Measurements from ENCODE around the gene TMEM91. TPM values are rescaled to one million over a fixed set of nuclear protein-coding genes. Genes with fewer than 3 reads are reported as not detected.

TMEM91 gene
- total and polyA plus RNA-seq, 2 of the 4 experiments (the other 2 are of a cell fraction) = 1.4 to 4.8 TPM

DNA sequence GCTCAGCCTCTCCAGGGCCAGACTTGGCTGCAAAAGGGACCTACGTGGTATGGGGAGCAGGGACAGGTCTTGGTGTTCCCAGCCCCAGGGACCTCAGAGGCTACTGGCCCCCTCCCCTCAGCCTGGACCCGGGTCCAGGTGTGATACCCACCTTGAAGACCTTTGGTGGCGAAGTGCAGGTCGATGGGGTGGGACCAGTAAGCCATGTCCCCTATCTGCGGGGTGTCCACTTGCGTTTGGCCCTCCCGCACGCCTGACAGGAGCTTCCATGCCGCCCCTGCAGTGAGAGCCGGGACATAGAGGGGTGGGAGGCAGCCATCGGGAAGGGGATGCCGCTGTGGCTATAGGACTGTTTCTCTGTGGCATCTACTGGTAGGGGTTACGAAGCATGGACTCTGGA is 18.6 kb upstream of the TMEM91 start:
- no CpG with 5 or more reads among the region's 13 CpGs for WGBS, 2 experiments (ENCODE audit: extremely low coverage in 2 of 2, insufficient read length in 1 of 2)
- peaks cover 6% of the 10 kb centered on the region; the same call in 1 of the 2 replicates for H3K9me1 ChIP-seq (ENCODE audit: insufficient read depth, low read length)
- no peak overlapping the region for H2BK5ac ChIP-seq (ENCODE audit: low read depth, low read length, poor library complexity, severe bottlenecking)
- no peak overlapping the region for H2BK20ac ChIP-seq (ENCODE audit: low read depth, low read length)
- ATAC-seq (ENCODE audit: low read depth) (no peak), DNase-seq (no peak)
- TF ChIP-seq MAFK (IDR thresholded peaks at IDR 0.05; ENCODE audit: low read depth, low read length) = no peak
- TF ChIP-seq, protein P1, sequence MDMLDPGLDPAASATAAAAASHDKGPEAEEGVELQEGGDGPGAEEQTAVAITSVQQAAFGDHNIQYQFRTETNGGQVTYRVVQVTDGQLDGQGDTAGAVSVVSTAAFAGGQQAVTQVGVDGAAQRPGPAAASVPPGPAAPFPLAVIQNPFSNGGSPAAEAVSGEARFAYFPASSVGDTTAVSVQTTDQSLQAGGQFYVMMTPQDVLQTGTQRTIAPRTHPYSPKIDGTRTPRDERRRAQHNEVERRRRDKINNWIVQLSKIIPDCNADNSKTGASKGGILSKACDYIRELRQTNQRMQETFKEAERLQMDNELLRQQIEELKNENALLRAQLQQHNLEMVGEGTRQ (IDR thresholded peaks at IDR 0.05; ENCODE audit: low read depth, low read length) = no peak
- TF ChIP-seq RAD21 (IDR thresholded peaks at IDR 0.05; ENCODE audit: low read length) = no peak
- TF ChIP-seq, protein P2, sequence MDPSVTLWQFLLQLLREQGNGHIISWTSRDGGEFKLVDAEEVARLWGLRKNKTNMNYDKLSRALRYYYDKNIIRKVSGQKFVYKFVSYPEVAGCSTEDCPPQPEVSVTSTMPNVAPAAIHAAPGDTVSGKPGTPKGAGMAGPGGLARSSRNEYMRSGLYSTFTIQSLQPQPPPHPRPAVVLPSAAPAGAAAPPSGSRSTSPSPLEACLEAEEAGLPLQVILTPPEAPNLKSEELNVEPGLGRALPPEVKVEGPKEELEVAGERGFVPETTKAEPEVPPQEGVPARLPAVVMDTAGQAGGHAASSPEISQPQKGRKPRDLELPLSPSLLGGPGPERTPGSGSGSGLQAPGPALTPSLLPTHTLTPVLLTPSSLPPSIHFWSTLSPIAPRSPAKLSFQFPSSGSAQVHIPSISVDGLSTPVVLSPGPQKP (IDR thresholded peaks at IDR 0.05; ENCODE audit: borderline replicate concordance, low read depth, low read length) = no peak
- TF ChIP-seq POLR2A (IDR thresholded peaks at IDR 0.05; ENCODE audit: low read depth, low read length) = no peak
- no peak for TF ChIP-seq CEBPB (IDR thresholded peaks at IDR 0.05; ENCODE audit: low read depth, low read length)
- TF ChIP-seq MXI1 (IDR thresholded peaks at IDR 0.05; ENCODE audit: borderline replicate concordance, low read depth, low read length) = no peak
- no peak for TF ChIP-seq MAZ (IDR thresholded peaks at IDR 0.05; ENCODE audit: borderline replicate concordance, low read depth, low read length)
- no peak for TF ChIP-seq NFE2L2 (IDR thresholded peaks at IDR 0.05; ENCODE audit: low read depth, low read length)
- H4K20me1 ChIP-seq (ENCODE audit: insufficient read depth, low read length) = peaks cover 4% of the 10 kb centered on the region; the same call in 1 of the 2 replicates
- H3K4ac ChIP-seq (ENCODE audit: low read depth, low read length) = no peak overlapping the region
- BruUV-seq (replicated peaks) = no TSS peak
- no peak overlapping the region for H3K4me2 ChIP-seq (ENCODE audit: low read depth, low read length)
- no peaks in the 10 kb centered on the region for H3K27me3 ChIP-seq (ENCODE audit: control insufficient read depth, insufficient read depth, low read length)
- ChIA-PET CTCF (no interaction called here), POLR2A (ENCODE audit: unreplicated experiment) (no interaction called here)
- intact Hi-C loops (cut with micrococcal nuclease) (no loop called here), in situ Hi-C loops (cut with MboI; ENCODE audit: low sequenced_read_pairs) (no loop called here), dilution Hi-C loops (cut with HindIII; ENCODE audit: low sequenced_read_pairs, unreplicated experiment) (no loop called here)
- H4K91ac ChIP-seq (ENCODE audit: insufficient read depth, low read depth, low read length) = no peak overlapping the region
- no peak overlapping the region for H3K9ac ChIP-seq (ENCODE audit: low read depth, low read length)
- H4K8ac ChIP-seq (ENCODE audit: low read depth in 2 of 2, low read length in 2 of 2) = no peak overlapping the region
- no peak overlapping the region for H3K18ac ChIP-seq (ENCODE audit: low read depth, low read length)
- H2AK9ac ChIP-seq (replicated peaks; ENCODE audit: low read depth, low read length, poor library complexity) = no peak overlapping the region
- H3K27ac ChIP-seq (ENCODE audit: insufficient read depth, low read length) = no peak overlapping the region
- H3K56ac ChIP-seq (ENCODE audit: extremely low read depth, insufficient read depth, low read length) = no peak overlapping the region
- H4K5ac ChIP-seq (ENCODE audit: low read depth, low read length) = no peak overlapping the region
- no peaks in the 10 kb centered on the region for H3K4me1 ChIP-seq (ENCODE audit: control insufficient read depth, insufficient read depth, low read length)
- H3K4me3 ChIP-seq (ENCODE audit: insufficient read depth, low read depth, low read length) = no peak overlapping the region
- H3K9me3 ChIP-seq (ENCODE audit: control insufficient read depth, insufficient read depth, low read length) = no peaks in the 10 kb centered on the region
- H3K36me3 ChIP-seq (ENCODE audit: control insufficient read depth, insufficient read depth, low read length) = no peaks in the 10 kb centered on the region
- no peak overlapping the region for H2BK15ac ChIP-seq (ENCODE audit: low read depth, low read length)
- H2AFZ ChIP-seq (replicated peaks; ENCODE audit: low read length, poor library complexity) = no peak overlapping the region
- no peak overlapping the region for H2AK5ac ChIP-seq (ENCODE audit: low read depth, low read length)
- H2BK120ac ChIP-seq (ENCODE audit: low read depth, low read length) = no peak overlapping the region
- H3K14ac ChIP-seq (replicated peaks; ENCODE audit: low read depth, low read length) = no peak overlapping the region
- peaks cover 5 to 19% of the 10 kb centered on the region in 2 experiments; a peak in 2 of 4 replicates for H3K79me1 ChIP-seq (ENCODE audit: low read depth in 1 of 2, low read length in 2 of 2)
- H3K23ac ChIP-seq (ENCODE audit: low read depth, low read length) = no peak overlapping the region
